Measurements from ENCODE around the gene LENEP. TPM values are rescaled to one million over a fixed set of nuclear protein-coding genes. Genes with fewer than 3 reads are reported as not detected.
"Not testable (repeated sequence)": the region's sequence is repeated elsewhere in the genome, so short reads cannot be mapped to it uniquely, and the experiment has no call there.

Gene LENEP
- total RNA-seq, 1 donor from 2014 or later, result 1.9 TPM

DNA sequence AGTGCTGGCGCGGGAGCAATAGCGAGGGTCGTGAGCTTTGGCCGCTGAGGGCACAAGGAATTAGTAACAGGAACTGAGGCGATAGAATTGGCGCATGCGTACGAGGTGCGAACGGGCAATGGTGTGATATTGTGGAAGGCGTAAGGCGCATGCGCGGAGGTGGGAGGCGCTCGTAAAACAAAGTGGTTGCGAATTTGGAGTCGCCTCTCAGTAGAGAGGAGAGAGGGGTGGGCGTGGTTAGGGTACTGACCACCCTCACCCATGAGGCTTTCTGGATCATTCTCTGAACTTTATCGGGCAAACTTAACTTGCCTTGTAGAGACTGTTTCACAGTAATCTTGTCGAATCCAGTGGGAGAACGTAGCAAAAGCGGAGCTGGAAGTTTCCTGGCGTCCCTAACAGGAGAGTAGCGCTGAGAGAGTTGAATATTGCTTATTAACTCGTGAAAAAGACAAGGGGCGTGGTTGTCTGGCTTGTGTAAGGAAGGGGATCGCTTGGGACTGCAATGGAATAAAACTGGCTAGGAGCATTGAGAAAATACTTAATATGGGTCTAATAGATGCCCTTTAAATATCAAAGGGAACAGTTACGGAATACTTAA is 18.5 kb upstream of the LENEP start:
- peaks cover 3% of the 10 kb centered on the region for H3K36me3 Mint-ChIP-seq (ENCODE audit: low read depth)
- DNase-seq (ENCODE audit: low read depth, low spot score), result peak; percentile 91
- TF ChIP-seq, protein P1, sequence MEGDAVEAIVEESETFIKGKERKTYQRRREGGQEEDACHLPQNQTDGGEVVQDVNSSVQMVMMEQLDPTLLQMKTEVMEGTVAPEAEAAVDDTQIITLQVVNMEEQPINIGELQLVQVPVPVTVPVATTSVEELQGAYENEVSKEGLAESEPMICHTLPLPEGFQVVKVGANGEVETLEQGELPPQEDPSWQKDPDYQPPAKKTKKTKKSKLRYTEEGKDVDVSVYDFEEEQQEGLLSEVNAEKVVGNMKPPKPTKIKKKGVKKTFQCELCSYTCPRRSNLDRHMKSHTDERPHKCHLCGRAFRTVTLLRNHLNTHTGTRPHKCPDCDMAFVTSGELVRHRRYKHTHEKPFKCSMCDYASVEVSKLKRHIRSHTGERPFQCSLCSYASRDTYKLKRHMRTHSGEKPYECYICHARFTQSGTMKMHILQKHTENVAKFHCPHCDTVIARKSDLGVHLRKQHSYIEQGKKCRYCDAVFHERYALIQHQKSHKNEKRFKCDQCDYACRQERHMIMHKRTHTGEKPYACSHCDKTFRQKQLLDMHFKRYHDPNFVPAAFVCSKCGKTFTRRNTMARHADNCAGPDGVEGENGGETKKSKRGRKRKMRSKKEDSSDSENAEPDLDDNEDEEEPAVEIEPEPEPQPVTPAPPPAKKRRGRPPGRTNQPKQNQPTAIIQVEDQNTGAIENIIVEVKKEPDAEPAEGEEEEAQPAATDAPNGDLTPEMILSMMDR (conservative IDR thresholded peaks at IDR 0.05), result no peak
- H3K4me1 Mint-ChIP-seq, result peaks cover 26% of the 10 kb centered on the region
- H3K27ac Mint-ChIP-seq (ENCODE audit: unreplicated experiment), result no peak overlapping the region
- H3K9me3 Mint-ChIP-seq, result no peaks in the 10 kb centered on the region
- no peaks in the 10 kb centered on the region for H3K27me3 Mint-ChIP-seq (ENCODE audit: low read depth)
- H3K4me3 Mint-ChIP-seq, result no peak overlapping the region

GRCh38 chr1:154975409-154976059 is 17.9 kb upstream of the LENEP start:
- no peak for DNase-seq (ENCODE audit: low read depth, low spot score)
- Mint-ChIP-seq H3K4me3 (no peak overlapping the region), H3K9me3 (no peaks in the 10 kb centered on the region), H3K36me3 (ENCODE audit: low read depth) (peaks cover 3% of the 10 kb centered on the region), H3K27ac (ENCODE audit: unreplicated experiment) (no peak overlapping the region), H3K27me3 (ENCODE audit: low read depth) (no peaks in the 10 kb centered on the region), H3K4me1 (peaks cover 25% of the 10 kb centered on the region)
- TF ChIP-seq, protein P1 (conservative IDR thresholded peaks at IDR 0.05), result no peak

- H3K36me3 Mint-ChIP-seq (ENCODE audit: low read depth); H3K4me3 Mint-ChIP-seq; H3K27me3 Mint-ChIP-seq (ENCODE audit: low read depth); H3K4me1 Mint-ChIP-seq; H3K9me3 Mint-ChIP-seq; DNase-seq (ENCODE audit: low read depth, low spot score); H3K27ac Mint-ChIP-seq (ENCODE audit: unreplicated experiment): not testable (repeated sequence)
These were observed 15.6 kb upstream of the LENEP start for GRCh38 chr1:154977762-154978161.

DNA sequence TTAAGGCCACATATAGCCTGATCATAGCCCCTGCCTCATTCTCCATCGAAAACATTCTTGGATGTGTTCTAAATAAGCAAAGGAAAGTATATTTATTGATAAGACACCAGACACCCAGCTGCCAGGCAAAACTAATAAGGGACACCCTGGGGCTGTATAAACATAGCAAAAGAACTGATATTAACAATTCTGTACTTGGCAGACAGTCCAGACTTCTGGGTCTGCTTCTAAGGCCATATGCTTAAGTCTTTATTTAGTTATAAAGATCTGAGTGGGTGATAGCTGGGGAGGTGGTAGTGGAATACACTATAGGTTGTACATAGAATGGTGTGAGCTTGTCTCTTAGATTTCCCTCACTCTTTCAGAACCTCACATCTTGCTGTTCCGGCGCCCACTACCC is 15.0 kb upstream of the LENEP start:
- Mint-ChIP-seq H3K4me1 (peaks cover 4% of the 10 kb centered on the region), H3K36me3 (ENCODE audit: low read depth) (peaks cover 8% of the 10 kb centered on the region), H3K27me3 (ENCODE audit: low read depth) (no peaks in the 10 kb centered on the region), H3K27ac (ENCODE audit: unreplicated experiment) (no peak overlapping the region), H3K9me3 (no peaks in the 10 kb centered on the region), H3K4me3 (peak overlapping the region; percentile 28)
- TF ChIP-seq, protein P1 (conservative IDR thresholded peaks at IDR 0.05), result no peak
- DNase-seq (ENCODE audit: low read depth, low spot score), result no peak

DNA sequence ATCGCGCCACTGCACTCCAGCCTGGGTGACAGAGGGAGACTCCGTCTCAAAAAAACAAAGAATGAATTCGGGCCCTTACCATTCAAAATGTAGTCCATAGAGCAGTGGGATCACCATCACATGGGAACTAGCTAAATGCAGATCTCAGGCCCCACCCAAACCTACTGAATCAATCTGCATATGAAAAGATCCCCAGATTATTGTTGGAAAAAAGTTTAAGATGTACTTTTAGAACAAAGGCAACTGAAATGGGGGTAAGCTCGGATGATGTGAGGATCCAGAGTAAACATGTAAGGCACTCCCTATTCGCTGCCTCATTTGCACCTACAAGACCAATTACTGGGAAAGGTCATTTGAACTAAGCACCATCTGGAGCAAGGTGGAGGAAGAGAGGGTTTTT is 11.0 kb upstream of the LENEP start:
- DNase-seq (ENCODE audit: low read depth, low spot score), result no peak
- Mint-ChIP-seq H3K4me3 (no peak overlapping the region), H3K9me3 (no peaks in the 10 kb centered on the region), H3K27me3 (ENCODE audit: low read depth) (no peaks in the 10 kb centered on the region), H3K36me3 (ENCODE audit: low read depth) (peaks cover 8% of the 10 kb centered on the region), H3K27ac (ENCODE audit: unreplicated experiment) (no peak overlapping the region), H3K4me1 (peaks cover 13% of the 10 kb centered on the region)
- TF ChIP-seq, protein P1 (conservative IDR thresholded peaks at IDR 0.05), result no peak

- peak; percentile 89 for DNase-seq (ENCODE audit: low read depth, low spot score)
- peaks cover 9% of the 10 kb centered on the region for H3K4me1 Mint-ChIP-seq
- TF ChIP-seq, protein P1 (conservative IDR thresholded peaks at IDR 0.05), result no peak
- no peak within 1 kb of the TSS for H3K27ac Mint-ChIP-seq (ENCODE audit: unreplicated experiment)
- H3K9me3 Mint-ChIP-seq, result no peaks in the 10 kb centered on the region
- H3K4me3 Mint-ChIP-seq, result no peak within 1 kb of the TSS
- H3K27me3 Mint-ChIP-seq (ENCODE audit: low read depth), result no peaks in the 10 kb centered on the region
- H3K36me3 Mint-ChIP-seq (ENCODE audit: low read depth), result peaks cover 8% of the 10 kb centered on the region
These were observed 10.3 kb upstream of the LENEP start, which contains the start of gene FLAD1 for GRCh38 chr1:154982897-154983648. Gene FLAD1 (plus strand): TSS chr1:154983344. CDS start chr1:154983695, 351 bp downstream.
